WTC11 (cell line): ENCODE results near the gene CXCL3. TPM values are rescaled to one million over a fixed set of nuclear protein-coding genes. Genes with fewer than 3 reads are reported as not detected.

ENCODE experiments used
- ATAC-seq: fragments of 200-7000 bp; cut with Tn5 transposase; 2 replicates; pipeline ENCODE4 v1.10.0; 2021; ENCODE audit warnings: mild to moderate bottlenecking, moderate library complexity
- CTCF ChIA-PET: fragments of 300-600 bp; sonication (Branson Sonifier 250); formaldehyde crosslinking; loops from one replicate; lab custom pipeline; 2021; ENCODE audit warnings: antibody characterized with exemption; lab: Charles Lee
- POLR2A ChIA-PET: fragments of 350-600 bp; sonication (Branson Sonifier 250); formaldehyde crosslinking; loops from one replicate; lab custom pipeline; 2021; ENCODE audit warnings: antibody characterized with exemption; lab: Charles Lee
- DNase-seq: peaks from one replicate; pipeline ENCODE4 v3.0.0; 2021; ENCODE audit warnings: low spot score
- H3K27ac Mint-ChIP-seq: 2 replicates; pipeline ENCODE4 v1.8.0; 2021; ENCODE audit warnings: mixed read lengths
- H3K27me3 Mint-ChIP-seq: 2 replicates; pipeline ENCODE4 v1.8.0; 2021; ENCODE audit warnings: low read depth, mild to moderate bottlenecking, moderate library complexity, mixed read lengths
- H3K36me3 Mint-ChIP-seq: 2 replicates; pipeline ENCODE4 v1.8.0; 2021; ENCODE audit warnings: mixed read lengths
- H3K4me1 Mint-ChIP-seq: 2 replicates; pipeline ENCODE4 v1.8.0; 2022; ENCODE audit warnings: mixed read lengths
- H3K4me3 Mint-ChIP-seq: 2 replicates; pipeline ENCODE4 v1.8.0; 2021; ENCODE audit warnings: mild to moderate bottlenecking, moderate library complexity, mixed read lengths
- H3K9me3 Mint-ChIP-seq: 2 replicates; pipeline ENCODE4 v1.8.0; 2021; ENCODE audit warnings: mixed read lengths
- FOXJ3 ChIP-seq: sonication (generic); formaldehyde crosslinking; IDR thresholded peaks from 2 replicates; pipeline ENCODE4 v1.9.0; 2021; ENCODE audit warnings: missing genetic modification reagents, mild to moderate bottlenecking, borderline replicate concordance
- NR2C2 ChIP-seq: sonication (generic); formaldehyde crosslinking; IDR thresholded peaks from 2 replicates; pipeline ENCODE4 v1.8.0; 2022; ENCODE audit warnings: mild to moderate bottlenecking, missing genetic modification reagents
- SMAD4 ChIP-seq: sonication (generic); formaldehyde crosslinking; IDR thresholded peaks from 2 replicates; pipeline ENCODE4 v1.8.0; 2022; ENCODE audit warnings: mild to moderate bottlenecking, missing genetic modification reagents
- TEAD4 ChIP-seq: sonication (generic); formaldehyde crosslinking; IDR thresholded peaks from 2 replicates; pipeline ENCODE4 v1.8.0; 2022; ENCODE audit warnings: mild to moderate bottlenecking, missing genetic modification reagents
- ZNF396 ChIP-seq: fragments of 250-450 bp; sonication (Bioruptor Pico); IDR thresholded peaks from 2 replicates; pipeline ENCODE4 v1.8.0; 2021; ENCODE audit warnings: mild to moderate bottlenecking, moderate library complexity, borderline replicate concordance
- total RNA-seq: library from RNA; stranded (reverse); gene quantifications from 3 replicates; pipeline ENCODE4 v1.2.3, GENCODE V29; 2021
- TF ChIP-seq, protein P1 (sequence below): sonication (generic); formaldehyde crosslinking; IDR thresholded peaks from 2 replicates; pipeline ENCODE4 v1.8.1; 2022; ENCODE audit warnings: low read depth, mild to moderate bottlenecking, moderate library complexity, missing genetic modification reagents, borderline replicate concordance
- TF ChIP-seq, protein P2 (sequence below): sonication (generic); formaldehyde crosslinking; IDR thresholded peaks from 2 replicates; pipeline ENCODE4 v1.8.1; 2022; ENCODE audit warnings: mild to moderate bottlenecking, missing genetic modification reagents, moderate library complexity, borderline replicate concordance
- TF ChIP-seq, protein P3 (sequence below): sonication (generic); formaldehyde crosslinking; IDR thresholded peaks from 2 replicates; pipeline ENCODE4 v1.8.0; 2022; ENCODE audit warnings: missing genetic modification reagents
- TF ChIP-seq, protein P4 (sequence below): fragments of 250-450 bp; sonication (Bioruptor Pico); conservative IDR thresholded peaks from 2 replicates; pipeline ENCODE4 v1.9.0; 2021; ENCODE audit warnings: mild to moderate bottlenecking
- TF ChIP-seq, protein P5 (sequence below): sonication (generic); formaldehyde crosslinking; IDR thresholded peaks from 2 replicates; pipeline ENCODE4 v1.8.0; 2022; ENCODE audit warnings: mild to moderate bottlenecking, missing genetic modification reagents
- TF ChIP-seq, protein P6 (sequence below): sonication (generic); formaldehyde crosslinking; IDR thresholded peaks from 2 replicates; pipeline ENCODE4 v1.8.1; 2023; ENCODE audit warnings: mild to moderate bottlenecking, moderate library complexity, missing genetic modification reagents

The CXCL3 gene
- total RNA-seq, 1 experiment from 2014 or later, result 3.5 TPM

DNA sequence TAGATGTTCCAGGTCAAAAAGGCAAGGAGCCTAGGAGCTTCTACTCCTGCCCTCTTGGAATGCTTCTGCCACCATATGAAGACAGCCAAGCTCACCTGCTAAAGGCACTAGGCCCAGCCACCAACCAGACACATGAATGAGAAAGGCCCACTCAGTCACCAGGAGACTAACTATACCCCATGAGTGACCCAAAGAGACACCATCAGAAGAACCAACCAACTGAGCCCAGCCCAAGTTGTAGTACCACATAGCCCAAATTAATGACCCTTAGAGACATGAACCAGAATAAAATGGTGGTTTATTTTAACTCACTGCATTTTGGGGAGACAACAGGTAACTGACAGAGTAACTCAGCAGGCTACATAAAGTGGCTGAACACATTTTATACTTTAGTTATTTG, 22.9 kb upstream of the CXCL3 start:
- H3K36me3 Mint-ChIP-seq, result peaks cover 8% of the 10 kb centered on the region
- CTCF ChIA-PET, result no interaction called here
- peaks cover 5% of the 10 kb centered on the region for H3K4me1 Mint-ChIP-seq
- POLR2A ChIA-PET, result no interaction called here
- no peaks in the 10 kb centered on the region for H3K27me3 Mint-ChIP-seq
- no peak overlapping the region for H3K4me3 Mint-ChIP-seq
- ATAC-seq, result no peak
- H3K9me3 Mint-ChIP-seq, result peaks cover 14% of the 10 kb centered on the region
- TF ChIP-seq, protein P1, sequence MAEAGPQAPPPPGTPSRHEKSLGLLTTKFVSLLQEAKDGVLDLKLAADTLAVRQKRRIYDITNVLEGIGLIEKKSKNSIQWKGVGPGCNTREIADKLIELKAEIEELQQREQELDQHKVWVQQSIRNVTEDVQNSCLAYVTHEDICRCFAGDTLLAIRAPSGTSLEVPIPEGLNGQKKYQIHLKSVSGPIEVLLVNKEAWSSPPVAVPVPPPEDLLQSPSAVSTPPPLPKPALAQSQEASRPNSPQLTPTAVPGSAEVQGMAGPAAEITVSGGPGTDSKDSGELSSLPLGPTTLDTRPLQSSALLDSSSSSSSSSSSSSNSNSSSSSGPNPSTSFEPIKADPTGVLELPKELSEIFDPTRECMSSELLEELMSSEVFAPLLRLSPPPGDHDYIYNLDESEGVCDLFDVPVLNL (CRISPR knock-in tag), result no peak
- TF ChIP-seq, protein P2, sequence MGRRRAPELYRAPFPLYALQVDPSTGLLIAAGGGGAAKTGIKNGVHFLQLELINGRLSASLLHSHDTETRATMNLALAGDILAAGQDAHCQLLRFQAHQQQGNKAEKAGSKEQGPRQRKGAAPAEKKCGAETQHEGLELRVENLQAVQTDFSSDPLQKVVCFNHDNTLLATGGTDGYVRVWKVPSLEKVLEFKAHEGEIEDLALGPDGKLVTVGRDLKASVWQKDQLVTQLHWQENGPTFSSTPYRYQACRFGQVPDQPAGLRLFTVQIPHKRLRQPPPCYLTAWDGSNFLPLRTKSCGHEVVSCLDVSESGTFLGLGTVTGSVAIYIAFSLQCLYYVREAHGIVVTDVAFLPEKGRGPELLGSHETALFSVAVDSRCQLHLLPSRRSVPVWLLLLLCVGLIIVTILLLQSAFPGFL (CRISPR knock-in tag), result no peak
- TF ChIP-seq, protein P3, sequence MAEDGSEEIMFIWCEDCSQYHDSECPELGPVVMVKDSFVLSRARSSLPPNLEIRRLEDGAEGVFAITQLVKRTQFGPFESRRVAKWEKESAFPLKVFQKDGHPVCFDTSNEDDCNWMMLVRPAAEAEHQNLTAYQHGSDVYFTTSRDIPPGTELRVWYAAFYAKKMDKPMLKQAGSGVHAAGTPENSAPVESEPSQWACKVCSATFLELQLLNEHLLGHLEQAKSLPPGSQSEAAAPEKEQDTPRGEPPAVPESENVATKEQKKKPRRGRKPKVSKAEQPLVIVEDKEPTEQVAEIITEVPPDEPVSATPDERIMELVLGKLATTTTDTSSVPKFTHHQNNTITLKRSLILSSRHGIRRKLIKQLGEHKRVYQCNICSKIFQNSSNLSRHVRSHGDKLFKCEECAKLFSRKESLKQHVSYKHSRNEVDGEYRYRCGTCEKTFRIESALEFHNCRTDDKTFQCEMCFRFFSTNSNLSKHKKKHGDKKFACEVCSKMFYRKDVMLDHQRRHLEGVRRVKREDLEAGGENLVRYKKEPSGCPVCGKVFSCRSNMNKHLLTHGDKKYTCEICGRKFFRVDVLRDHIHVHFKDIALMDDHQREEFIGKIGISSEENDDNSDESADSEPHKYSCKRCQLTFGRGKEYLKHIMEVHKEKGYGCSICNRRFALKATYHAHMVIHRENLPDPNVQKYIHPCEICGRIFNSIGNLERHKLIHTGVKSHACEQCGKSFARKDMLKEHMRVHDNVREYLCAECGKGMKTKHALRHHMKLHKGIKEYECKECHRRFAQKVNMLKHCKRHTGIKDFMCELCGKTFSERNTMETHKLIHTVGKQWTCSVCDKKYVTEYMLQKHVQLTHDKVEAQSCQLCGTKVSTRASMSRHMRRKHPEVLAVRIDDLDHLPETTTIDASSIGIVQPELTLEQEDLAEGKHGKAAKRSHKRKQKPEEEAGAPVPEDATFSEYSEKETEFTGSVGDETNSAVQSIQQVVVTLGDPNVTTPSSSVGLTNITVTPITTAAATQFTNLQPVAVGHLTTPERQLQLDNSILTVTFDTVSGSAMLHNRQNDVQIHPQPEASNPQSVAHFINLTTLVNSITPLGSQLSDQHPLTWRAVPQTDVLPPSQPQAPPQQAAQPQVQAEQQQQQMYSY, result no peak
- TF ChIP-seq SMAD4 (CRISPR knock-in tag) (no peak), NR2C2 (CRISPR knock-in tag) (no peak), TEAD4 (CRISPR knock-in tag) (no peak), ZNF396 (CRISPR knock-in tag) (no peak)
- TF ChIP-seq, protein P4, sequence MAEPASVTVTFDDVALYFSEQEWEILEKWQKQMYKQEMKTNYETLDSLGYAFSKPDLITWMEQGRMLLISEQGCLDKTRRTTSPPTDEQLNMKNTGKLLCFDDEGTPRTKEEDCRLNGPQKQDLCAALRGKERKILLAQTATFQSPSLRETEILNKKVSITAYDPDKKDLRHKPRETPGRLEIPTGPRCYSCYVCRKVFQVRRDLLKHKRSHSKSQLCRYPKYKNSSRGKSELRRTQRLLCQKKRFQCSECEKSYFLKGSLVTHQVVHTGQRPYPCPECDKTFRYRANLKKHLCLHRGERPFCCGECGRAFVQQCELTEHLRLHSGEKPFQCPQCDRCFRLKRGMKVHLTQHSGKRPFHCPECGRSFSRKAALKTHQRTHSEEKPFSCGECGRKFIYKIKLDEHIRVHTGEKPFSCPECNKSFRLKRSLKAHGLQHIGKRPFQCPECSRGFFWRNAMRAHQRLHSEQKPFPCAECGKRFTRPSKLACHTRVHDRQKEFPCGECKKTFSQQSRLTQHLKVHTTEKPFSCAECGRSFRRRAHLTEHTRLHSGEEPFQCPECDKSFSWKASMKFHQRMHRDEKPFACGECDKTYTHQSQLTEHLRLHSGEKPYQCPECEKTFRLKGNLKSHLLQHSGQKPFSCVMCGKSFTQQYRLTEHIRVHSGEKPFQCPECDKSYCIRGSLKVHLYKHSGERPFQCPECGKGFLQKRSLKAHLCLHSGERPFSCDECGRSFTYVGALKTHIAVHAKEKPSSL (CRISPR knock-in tag), result no peak
- TF ChIP-seq, protein P5, sequence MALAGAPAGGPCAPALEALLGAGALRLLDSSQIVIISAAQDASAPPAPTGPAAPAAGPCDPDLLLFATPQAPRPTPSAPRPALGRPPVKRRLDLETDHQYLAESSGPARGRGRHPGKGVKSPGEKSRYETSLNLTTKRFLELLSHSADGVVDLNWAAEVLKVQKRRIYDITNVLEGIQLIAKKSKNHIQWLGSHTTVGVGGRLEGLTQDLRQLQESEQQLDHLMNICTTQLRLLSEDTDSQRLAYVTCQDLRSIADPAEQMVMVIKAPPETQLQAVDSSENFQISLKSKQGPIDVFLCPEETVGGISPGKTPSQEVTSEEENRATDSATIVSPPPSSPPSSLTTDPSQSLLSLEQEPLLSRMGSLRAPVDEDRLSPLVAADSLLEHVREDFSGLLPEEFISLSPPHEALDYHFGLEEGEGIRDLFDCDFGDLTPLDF (CRISPR knock-in tag), result no peak
- TF ChIP-seq, protein P6, sequence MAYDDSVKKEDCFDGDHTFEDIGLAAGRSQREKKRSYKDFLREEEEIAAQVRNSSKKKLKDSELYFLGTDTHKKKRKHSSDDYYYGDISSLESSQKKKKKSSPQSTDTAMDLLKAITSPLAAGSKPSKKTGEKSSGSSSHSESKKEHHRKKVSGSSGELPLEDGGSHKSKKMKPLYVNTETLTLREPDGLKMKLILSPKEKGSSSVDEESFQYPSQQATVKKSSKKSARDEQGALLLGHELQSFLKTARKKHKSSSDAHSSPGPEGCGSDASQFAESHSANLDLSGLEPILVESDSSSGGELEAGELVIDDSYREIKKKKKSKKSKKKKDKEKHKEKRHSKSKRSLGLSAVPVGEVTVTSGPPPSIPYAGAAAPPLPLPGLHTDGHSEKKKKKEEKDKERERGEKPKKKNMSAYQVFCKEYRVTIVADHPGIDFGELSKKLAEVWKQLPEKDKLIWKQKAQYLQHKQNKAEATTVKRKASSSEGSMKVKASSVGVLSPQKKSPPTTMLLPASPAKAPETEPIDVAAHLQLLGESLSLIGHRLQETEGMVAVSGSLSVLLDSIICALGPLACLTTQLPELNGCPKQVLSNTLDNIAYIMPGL (CRISPR knock-in tag), result no peak
- TF ChIP-seq, all 79 proteins: peak for 0
- no peak for DNase-seq
- H3K27ac Mint-ChIP-seq, result no peak overlapping the region

DNA sequence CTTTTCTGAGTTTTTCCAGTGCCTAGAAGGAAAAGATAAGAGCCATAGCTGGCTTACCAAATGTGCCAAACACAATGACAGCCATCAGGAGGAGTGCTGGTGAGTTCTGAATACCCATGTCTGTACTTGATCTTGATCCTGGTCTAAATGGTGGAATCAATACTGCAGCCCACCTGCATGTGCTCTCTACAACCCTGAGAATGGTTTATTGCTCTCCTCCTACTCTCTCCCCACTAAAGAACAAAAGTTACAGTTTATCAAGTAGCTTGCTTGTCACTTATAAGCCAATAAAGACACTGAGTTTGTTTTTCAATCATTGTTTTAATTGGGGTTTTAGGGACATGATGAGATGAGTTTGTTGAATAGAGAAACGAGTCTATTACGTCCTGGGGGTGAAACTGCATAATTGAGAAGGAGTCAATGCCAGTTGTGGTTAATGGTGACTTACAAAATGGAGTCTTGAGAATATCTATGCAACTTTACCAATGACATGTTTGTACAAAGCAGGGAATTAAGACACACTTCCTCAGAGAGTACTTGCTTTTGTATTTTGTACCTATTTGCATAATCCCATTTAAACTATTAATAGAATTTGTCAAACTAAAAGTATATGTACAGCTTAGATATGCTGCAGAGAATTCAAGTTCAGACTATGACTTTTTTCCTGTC, 20.8 kb upstream of the CXCL3 start:
- POLR2A ChIA-PET, result no interaction called here
- peaks cover 18% of the 10 kb centered on the region for H3K4me1 Mint-ChIP-seq
- no peak overlapping the region for H3K27ac Mint-ChIP-seq
- H3K36me3 Mint-ChIP-seq, result peaks cover 8% of the 10 kb centered on the region
- H3K27me3 Mint-ChIP-seq, result no peaks in the 10 kb centered on the region
- TF ChIP-seq FOXJ3, result no peak
- DNase-seq (no peak), ATAC-seq (no peak)
- CTCF ChIA-PET, result no interaction called here
- H3K4me3 Mint-ChIP-seq, result no peak overlapping the region
- H3K9me3 Mint-ChIP-seq, result peaks cover 14% of the 10 kb centered on the region
